Measurements from ENCODE around the gene GBGT1. TPM values are rescaled to one million over a fixed set of nuclear protein-coding genes. Genes with fewer than 3 reads are reported as not detected.

Gene GBGT1
- total RNA-seq, 1 donor: 5.6 TPM

DNA sequence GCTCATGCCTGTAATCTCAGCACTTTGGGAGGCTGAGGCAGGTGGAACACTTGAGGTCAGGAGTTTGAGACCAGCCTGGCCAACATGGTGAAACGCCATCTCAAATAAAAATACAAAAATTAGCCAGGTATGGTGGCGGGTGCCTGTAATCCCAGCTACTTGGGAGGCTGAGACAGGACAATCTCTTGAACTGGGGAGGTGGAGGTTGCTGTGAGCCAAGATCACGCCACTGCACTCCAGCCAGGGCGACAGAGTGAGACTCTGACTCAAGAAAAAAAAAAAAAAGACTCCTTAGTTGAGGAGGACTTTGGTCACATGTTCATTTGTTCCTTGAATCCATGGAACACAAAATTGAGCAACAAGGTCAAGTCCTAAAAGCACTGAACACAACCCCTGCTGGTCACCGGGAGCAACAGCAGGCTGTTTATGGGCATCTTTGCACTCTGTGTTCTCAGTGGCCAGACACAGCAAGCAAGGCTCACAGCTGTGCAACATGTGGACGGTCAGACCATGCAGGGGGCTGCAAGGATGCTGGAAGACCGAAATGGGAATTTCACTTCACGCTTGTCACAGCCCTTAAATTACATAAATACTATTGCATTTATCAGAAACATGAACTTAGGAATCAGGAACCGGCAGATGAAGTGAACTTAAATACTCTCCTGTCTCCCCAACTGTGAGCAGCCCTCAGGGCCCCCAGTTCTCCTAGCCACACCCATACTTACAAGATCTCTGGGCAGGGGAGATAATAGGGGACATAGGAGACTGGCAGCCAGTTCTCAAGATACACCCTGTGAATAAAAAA is 2.8 kb downstream of the GBGT1 start:
- no peaks in the 10 kb centered on the region for H3K27me3 ChIP-seq (ENCODE audit: insufficient read depth, low read length)
- H3K4me1 ChIP-seq (ENCODE audit: insufficient read depth, low read length): peaks cover 28% of the 10 kb centered on the region
- no peak overlapping the region for H3K4me3 ChIP-seq (ENCODE audit: low read length)
- no peaks in the 10 kb centered on the region for H3K9me3 ChIP-seq (ENCODE audit: low read depth, low read length)

DNA sequence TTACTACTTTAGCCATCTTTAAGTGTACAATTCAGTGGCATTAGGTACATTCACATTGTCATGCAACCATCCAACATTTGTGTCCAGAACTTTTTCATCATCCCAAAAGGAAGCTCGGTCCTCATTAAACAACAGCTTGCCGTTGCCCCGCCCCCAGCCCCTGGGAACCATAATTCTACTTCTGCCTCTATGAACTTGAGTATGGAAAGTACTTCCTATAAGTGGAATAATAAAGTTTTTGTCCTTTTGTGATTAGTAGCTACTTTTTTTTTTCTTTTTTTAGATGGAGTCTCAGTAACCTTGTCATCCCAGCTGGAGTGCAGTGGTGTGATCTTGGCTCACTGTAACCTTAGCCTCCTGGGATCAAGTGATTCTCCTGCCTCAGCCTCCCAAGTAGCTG is 5.0 kb downstream of the GBGT1 start:
- no peaks in the 10 kb centered on the region for H3K9me3 ChIP-seq (ENCODE audit: low read depth, low read length)
- H3K4me3 ChIP-seq (ENCODE audit: low read length): no peak overlapping the region
- H3K27me3 ChIP-seq (ENCODE audit: insufficient read depth, low read length): no peaks in the 10 kb centered on the region
- H3K4me1 ChIP-seq (ENCODE audit: insufficient read depth, low read length): peaks cover 21% of the 10 kb centered on the region

DNA sequence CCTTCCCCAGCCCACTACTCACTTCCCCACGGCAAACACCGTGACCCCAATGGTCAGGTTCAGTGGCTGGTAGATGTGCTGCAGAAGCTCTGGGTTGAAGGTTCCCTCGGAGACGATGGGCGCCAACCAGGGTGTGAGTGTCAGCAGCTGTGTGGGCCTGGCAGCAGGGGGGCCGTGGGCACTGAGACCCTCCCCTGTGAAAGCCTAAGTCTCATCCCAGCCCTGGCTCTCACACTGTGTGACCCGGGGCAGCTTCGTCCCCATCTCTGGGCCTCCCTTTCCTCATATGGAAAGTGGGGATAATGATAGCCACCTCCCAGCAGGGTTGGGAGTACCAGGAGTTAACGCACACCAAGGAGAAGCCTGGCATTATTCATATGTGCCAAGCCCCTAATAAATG is 8.6 kb downstream of the GBGT1 start:
- Histone ChIP-seq H3K4me1 (ENCODE audit: insufficient read depth, low read length) (no peaks in the 10 kb centered on the region), H3K27me3 (ENCODE audit: insufficient read depth, low read length) (no peaks in the 10 kb centered on the region), H3K9me3 (ENCODE audit: low read depth, low read length) (no peaks in the 10 kb centered on the region), H3K4me3 (ENCODE audit: low read length) (no peak overlapping the region)

DNA sequence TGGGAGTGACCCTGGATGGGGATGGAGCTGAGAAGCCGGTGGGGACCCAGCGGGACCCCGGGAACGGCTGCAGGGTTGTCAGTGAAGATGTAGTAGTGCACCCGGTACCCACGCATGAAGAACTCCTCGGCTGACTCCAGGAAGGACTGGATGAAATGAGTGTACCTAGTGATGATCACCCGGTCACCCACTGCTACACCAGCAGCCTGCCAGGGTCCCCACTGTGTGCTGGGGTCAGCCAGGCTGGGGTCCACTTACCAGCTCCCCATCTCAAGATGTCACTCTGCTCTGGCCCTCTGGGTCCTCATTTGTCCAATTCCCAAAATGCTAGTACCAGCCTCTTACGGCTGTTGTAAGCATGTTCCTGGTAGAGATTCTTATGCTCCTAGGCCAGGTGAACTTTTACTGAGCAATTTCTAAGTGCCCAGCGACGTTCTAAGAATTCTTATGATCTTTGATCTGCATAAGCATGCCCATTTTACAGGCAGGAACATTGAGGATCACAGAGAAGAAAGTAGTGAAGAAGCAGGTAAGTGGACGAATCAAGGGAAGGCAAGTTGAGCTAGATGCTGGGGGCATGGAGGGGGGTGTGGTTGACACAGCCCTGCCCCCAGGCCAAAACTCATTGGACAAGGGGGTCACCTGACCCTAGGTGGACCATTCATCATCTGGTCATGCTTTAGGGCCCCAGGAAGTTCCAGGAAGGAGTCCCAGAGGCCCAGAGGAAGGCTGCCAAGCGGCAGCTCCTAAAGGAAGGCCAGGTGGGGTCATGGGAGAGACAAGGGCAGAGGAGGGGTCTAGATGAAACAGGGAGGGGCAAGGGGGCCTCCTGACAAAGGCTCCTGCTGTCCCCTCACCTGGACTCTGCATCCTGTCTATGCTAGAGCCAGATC is 9.4 kb downstream of the GBGT1 start:
- Histone ChIP-seq H3K4me1 (ENCODE audit: insufficient read depth, low read length) (no peaks in the 10 kb centered on the region), H3K27me3 (ENCODE audit: insufficient read depth, low read length) (no peaks in the 10 kb centered on the region), H3K4me3 (ENCODE audit: low read length) (no peak overlapping the region), H3K9me3 (ENCODE audit: low read depth, low read length) (no peaks in the 10 kb centered on the region)

DNA sequence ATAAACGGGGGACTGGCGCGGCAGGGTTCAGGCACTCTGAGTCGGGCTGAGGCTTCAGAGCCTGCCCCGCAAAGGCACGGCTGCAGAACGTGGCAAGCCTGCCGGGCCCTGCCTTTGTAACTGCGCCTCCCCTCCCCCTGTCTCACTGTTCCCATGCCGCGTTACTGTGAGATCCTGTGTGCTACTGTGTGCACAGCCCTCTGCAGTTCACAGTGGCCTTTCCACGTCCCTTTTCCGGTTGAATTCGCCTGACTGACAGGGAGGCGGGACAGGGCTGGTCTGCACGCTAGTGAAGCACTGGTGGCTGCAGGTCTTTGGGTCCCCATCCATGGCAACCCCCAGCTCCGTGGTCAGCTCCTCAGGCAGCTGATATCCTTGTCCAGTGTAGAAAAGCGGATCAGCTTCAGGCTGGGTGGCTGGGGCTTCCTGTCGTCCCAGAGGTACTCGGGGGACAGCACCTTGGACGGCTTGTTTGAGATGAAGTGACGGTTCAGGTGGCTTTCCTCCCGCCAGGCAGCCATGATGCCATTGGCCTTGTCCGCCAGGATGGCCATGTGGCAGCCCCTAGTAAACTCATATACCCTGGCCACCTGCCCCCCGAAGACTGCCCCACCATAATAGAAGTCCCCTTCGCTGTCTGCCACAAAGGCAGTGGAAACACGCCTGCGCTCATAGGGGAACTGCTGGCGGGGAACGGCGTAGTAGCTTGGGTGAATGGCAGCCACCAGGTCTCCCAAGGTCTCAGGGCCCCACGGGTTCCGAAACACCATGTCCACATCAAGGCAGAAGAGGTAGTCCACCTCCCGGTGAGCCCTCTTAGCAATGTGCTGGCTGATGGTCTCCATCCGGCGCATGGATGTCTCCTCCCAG is 10.3 kb downstream of the GBGT1 start:
- peaks cover 3% of the 10 kb centered on the region for H3K4me1 ChIP-seq (ENCODE audit: insufficient read depth, low read length)
- H3K9me3 ChIP-seq (ENCODE audit: low read depth, low read length): no peaks in the 10 kb centered on the region
- H3K4me3 ChIP-seq (ENCODE audit: low read length): no peak overlapping the region
- no peaks in the 10 kb centered on the region for H3K27me3 ChIP-seq (ENCODE audit: insufficient read depth, low read length)

DNA sequence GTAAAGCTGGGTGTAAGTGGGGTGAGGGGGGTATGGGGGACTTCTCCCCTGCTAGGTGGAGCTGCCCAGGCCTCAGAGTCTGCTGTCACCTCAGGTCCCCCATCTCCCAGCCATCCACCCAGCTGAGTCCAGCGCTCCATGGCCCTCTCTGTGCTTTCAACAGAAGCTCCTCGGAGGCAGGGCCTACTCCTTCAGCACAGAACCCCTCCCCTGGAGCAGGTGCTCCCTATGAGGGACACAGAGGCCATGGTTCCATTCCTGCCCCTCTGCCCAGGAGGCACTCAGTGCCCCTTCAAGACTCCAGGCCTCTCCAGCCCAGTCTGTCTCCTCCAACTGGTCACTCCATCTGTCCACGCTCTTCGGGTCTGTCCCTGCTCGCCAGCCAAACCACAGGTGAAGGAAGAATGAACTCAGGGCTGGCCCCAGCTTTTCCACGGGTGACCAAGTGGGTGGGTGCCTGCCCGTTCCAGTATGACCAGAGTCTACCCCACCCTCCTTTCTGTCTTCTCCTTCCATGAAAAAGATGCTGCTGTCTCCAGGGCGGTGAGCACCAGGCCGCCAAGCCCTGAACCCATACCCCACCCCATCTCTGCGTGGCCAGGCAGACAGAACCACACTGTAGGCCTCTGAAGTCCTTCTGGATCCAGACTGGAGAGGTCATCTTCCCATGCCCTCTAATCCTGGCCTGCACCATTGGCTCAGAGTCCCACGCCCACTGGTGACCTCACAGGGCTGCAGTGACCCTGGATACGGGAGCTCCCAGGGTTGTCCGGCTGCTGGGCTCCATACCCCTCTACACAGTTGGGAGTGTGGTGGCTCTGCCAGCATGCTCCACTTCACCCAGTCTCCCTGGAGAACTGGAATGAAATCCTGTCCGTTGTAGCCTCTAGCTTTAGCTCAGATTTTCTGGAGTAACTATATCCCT is 11.9 kb downstream of the GBGT1 start:
- Histone ChIP-seq H3K4me3 (ENCODE audit: low read length) (no peak overlapping the region), H3K27me3 (ENCODE audit: insufficient read depth, low read length) (no peaks in the 10 kb centered on the region), H3K4me1 (ENCODE audit: insufficient read depth, low read length) (peaks cover 18% of the 10 kb centered on the region), H3K9me3 (ENCODE audit: low read depth, low read length) (no peaks in the 10 kb centered on the region)

DNA sequence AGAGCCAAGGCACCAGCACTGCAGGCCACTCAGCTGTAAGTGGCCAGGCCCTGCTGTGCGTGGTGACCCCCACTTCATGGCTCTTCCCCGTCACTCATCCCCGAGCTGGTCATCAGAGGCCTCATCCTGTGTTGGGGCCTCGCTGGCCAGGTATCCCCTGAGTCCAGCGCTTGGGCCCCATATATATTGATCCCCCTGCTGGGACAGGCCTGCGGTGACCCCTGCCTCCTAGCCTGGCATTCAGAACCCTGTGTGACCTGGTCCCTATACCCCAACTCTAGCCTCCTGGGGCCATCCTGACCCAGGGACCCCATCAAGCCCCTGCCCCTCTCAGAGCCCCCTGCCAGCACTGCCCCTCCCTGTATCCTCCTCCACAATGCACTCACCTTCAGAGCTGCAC is 12.7 kb downstream of the GBGT1 start:
- no peaks in the 10 kb centered on the region for H3K9me3 ChIP-seq (ENCODE audit: low read depth, low read length)
- no peaks in the 10 kb centered on the region for H3K27me3 ChIP-seq (ENCODE audit: insufficient read depth, low read length)
- no peak overlapping the region for H3K4me3 ChIP-seq (ENCODE audit: low read length)
- peaks cover 18% of the 10 kb centered on the region for H3K4me1 ChIP-seq (ENCODE audit: insufficient read depth, low read length)

DNA sequence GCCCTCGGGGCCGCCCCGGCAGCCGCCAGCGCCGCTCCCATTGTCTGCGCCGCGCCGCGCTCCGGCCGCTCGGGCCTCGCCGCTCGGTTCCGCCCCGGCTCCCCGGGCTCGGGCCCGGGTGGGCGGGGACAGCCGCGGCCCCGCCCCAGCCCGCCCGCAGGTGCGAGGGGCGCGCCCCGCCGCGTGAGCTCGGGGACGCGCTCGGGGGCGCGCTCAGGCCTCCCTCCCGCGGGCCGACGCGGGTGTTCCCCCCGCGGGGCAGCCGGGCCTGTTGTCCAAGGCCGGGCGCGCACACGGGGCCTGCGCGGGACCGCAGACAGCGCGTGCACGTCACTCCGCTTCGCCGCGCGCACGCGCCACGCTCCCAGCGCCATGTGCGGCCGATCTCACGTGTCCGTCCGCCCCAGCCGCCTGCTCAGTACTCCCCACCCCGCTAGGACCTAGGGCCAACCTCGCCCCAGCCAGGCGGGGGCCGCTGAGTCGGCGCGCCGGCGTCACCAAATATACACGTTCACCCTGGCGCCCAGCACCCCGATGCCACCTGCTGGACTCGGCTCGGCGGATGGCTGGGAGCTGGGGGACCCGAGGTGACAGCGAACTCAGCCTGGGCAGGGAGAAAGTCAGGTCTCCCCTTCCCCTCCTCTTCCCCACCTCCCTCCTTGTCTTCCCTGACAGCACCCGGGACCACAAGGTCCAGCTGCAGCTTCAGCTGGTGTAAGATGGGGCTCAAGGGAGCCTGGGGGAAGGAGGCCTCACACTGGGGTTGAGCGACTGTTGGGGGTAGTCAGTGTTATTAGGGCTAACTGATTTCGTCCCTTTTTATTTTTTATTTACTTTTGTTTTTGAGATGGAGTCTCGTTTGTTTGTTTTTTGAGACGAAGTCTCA is 14.3 kb downstream of the GBGT1 start:
- H3K4me1 ChIP-seq (ENCODE audit: insufficient read depth, low read length): peaks cover 26% of the 10 kb centered on the region
- no peaks in the 10 kb centered on the region for H3K27me3 ChIP-seq (ENCODE audit: insufficient read depth, low read length)
- H3K4me3 ChIP-seq (ENCODE audit: low read length): peak overlapping the region; percentile 58
- no peaks in the 10 kb centered on the region for H3K9me3 ChIP-seq (ENCODE audit: low read depth, low read length)

DNA sequence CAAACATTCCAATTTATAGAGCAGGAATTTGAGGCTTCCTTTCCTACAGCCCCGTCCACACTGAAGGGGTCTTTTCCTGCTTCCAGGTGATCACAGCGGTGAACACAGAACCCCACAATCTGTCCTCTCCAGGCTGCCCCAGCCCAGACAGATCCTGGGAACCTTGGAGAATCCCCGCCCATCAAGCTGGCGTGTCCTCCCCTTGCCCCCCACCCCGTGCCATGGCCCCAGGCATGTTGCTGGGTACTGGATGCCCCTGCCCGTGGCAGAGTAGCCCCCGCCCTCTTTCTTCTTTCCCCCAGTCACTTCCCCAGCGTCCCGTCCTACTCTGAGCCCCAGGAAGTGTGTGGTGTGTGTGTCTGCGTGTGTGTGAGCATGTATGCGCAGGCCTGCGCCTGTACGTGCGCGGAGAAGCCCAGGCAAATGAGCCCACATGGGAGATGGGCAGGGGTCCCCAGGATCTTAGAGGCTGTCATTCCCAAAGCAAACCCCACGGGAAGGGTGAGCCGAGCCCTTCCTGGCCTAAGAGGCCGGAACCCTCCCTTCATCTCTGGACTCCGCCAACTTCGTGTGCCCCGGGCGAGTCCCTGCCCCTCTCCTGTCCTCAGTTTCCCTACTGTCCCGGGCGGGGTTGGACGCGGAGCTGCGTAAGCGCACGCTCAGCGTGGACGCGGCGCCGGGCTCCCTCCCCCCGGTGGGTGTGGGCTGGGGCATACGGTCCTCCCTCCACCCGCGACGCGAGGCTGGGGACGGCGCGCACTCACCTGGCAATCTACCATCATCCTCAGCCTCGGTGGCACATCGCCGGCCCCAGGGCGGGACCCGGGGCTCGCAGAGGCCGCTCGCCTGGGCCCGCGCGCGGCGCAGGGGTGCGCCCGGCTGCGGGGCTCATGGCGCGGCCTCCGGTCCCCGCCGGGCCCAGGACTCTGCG is 15.2 kb downstream of the GBGT1 start:
- Histone ChIP-seq H3K27me3 (ENCODE audit: insufficient read depth, low read length) (no peaks in the 10 kb centered on the region), H3K4me1 (ENCODE audit: insufficient read depth, low read length) (peaks cover 35% of the 10 kb centered on the region), H3K9me3 (ENCODE audit: low read depth, low read length) (no peaks in the 10 kb centered on the region)

DNA sequence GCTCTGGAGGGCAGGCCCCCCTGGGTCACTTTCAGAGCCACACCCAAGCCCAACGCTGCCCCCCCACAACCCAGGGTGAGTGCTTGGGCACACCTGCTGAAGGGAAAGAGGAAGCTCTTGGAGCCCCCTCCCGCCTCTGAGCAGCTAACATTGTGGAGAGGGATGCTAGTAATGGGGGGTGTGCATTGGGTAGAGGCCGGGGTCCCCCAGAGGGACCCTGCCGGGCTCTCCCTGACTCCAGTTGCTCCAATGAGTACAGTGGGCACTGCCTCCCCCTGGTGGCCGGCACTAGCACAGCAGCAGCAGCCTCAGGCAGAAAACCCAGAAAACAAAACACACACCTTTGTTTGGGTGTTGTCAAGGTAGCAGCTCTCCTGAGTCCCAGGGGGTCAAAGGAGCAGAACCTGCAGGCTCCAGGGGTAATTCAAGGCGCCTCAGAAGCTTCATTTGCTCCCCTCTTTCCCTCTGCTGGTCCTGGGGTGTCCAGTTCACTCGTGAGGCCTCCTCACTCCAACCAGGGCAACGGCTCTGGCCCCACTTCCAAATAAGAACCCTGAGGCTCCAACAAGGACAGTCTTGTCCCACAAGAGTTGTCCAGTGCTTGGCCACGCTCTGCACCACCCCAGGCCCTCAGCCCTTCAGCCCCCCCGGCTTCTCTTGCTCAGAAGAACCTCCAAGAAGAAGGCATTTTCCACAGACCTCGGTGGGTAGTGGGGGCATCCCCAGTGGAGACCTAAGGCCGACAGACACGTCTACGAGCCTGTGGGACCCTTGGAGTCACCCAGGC is 16.1 kb downstream of the GBGT1 start:
- Histone ChIP-seq H3K9me3 (ENCODE audit: low read depth, low read length) (no peaks in the 10 kb centered on the region), H3K27me3 (ENCODE audit: insufficient read depth, low read length) (no peaks in the 10 kb centered on the region), H3K4me1 (ENCODE audit: insufficient read depth, low read length) (peaks cover 44% of the 10 kb centered on the region)

More for the DNA sequence above, 15.2 kb downstream of the GBGT1 start:
- peak overlapping the region; percentile 58 for H3K4me3 ChIP-seq (ENCODE audit: low read length)

DNA sequence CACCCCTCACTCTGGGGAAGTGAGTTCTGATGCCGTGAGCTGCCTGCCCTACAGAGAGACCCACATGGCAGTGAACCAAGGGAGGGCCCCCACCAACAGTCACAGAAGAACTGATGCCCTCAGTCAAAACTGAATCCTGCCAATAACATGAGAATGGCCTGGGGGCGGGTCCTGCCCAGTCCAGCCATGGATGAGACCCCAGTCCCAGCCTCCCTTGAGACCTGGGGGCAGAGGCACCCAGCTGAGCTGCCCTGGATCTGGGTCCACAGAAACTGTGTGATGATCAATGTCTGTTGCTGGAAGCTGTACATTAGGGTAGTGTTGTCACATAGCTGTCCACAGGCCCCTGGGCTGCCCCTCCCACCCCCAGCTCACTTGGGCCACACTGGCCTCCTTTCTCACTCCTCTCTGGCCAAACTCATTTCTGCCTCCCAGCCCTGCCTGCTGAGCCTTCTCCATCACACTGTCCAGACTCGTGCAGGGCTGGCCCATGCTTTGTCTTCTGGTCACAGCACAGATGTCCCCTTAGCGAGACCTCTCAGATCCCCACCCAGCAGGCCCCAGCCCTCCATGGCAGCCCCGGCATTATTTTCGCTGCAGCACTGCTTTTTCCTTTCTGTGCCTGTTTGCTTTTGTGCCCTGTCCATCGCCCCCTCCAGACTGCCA is 16.8 kb downstream of the GBGT1 start:
- Histone ChIP-seq H3K4me3 (ENCODE audit: low read length) (no peak overlapping the region), H3K27me3 (ENCODE audit: insufficient read depth, low read length) (no peaks in the 10 kb centered on the region), H3K4me1 (ENCODE audit: insufficient read depth, low read length) (peaks cover 51% of the 10 kb centered on the region), H3K9me3 (ENCODE audit: low read depth, low read length) (no peaks in the 10 kb centered on the region)

More for the DNA sequence above, 16.1 kb downstream of the GBGT1 start:
- H3K4me3 ChIP-seq (ENCODE audit: low read length): peak overlapping the region; percentile 58

All from mononuclear cell (primary cell).